ENCODE data around the gene GRK5.
A peak's percentile ranks its signal among the peaks of the same experiment; 100 is the strongest.
"Not testable (repeated sequence)": the region's sequence is repeated elsewhere in the genome, so short reads cannot be mapped to it uniquely, and the experiment has no call there.

The GRK5 gene

GRCh38 chr10:119272338-119272734, 65.0 kb downstream of the GRK5 start:
- not testable (repeated sequence) for H2BK120ac ChIP-seq (ENCODE audit: low read depth, low read length); H3K4me2 ChIP-seq (ENCODE audit: low read length, poor library complexity, severe bottlenecking); H3K18ac ChIP-seq (ENCODE audit: low read depth in 1 of 2, low read length in 2 of 2); H2BK15ac ChIP-seq (ENCODE audit: low read depth, poor library complexity, severe bottlenecking); H4K8ac ChIP-seq (ENCODE audit: low read length); H3K4me3 ChIP-seq (ENCODE audit: insufficient read depth in 1 of 2, low read depth in 1 of 2, low read length in 2 of 2); H3K27me3 ChIP-seq (ENCODE audit: control insufficient read depth in 1 of 2, insufficient read depth in 1 of 2, low read length in 2 of 2); H3K14ac ChIP-seq (ENCODE audit: low read length in 2 of 2); H3K9me3 ChIP-seq (ENCODE audit: control insufficient read depth, low read length); H3K36me3 ChIP-seq (ENCODE audit: control insufficient read depth in 1 of 2, insufficient read depth in 2 of 2, low read depth in 1 of 2, low read length in 2 of 2); H3K4ac ChIP-seq (ENCODE audit: low read depth in 1 of 2, low read length in 2 of 2); H2BK12ac ChIP-seq (ENCODE audit: low read length in 2 of 2); H2BK5ac ChIP-seq (ENCODE audit: low read depth, low read length, poor library complexity, severe bottlenecking); H4K91ac ChIP-seq (ENCODE audit: low read length); H2AFZ ChIP-seq (ENCODE audit: low read depth, low read length); DNase-seq; H2AK5ac ChIP-seq (ENCODE audit: low read length, severe bottlenecking); H3K27ac ChIP-seq (ENCODE audit: low read length, poor library complexity, severe bottlenecking); H3K23ac ChIP-seq (ENCODE audit: low read length in 2 of 2); H3K9ac ChIP-seq (ENCODE audit: low read length)
- H3K79me1 ChIP-seq (replicated peaks; ENCODE audit: low read length, poor library complexity, severe bottlenecking), result peaks cover 30% of the 10 kb centered on the region
- peaks cover 17% of the 10 kb centered on the region for H3K4me1 ChIP-seq (ENCODE audit: control insufficient read depth, insufficient read depth, low read depth, low read length)
- 98% methylated on average over 7 of the region's 7 CpGs for WGBS

GRCh38 chr10:119272736-119273135, 65.4 kb downstream of the GRK5 start:
- Histone ChIP-seq H3K27ac (ENCODE audit: low read length, poor library complexity, severe bottlenecking) (no peak overlapping the region), H3K9ac (ENCODE audit: low read length) (no peak overlapping the region), H4K8ac (ENCODE audit: low read length) (no peak overlapping the region), H2BK15ac (ENCODE audit: low read depth, poor library complexity, severe bottlenecking) (peak overlapping the region; percentile 13), H3K14ac (ENCODE audit: low read length in 2 of 2) (no peak overlapping the region), H2AFZ (ENCODE audit: low read depth, low read length) (no peak overlapping the region), H3K18ac (ENCODE audit: low read depth in 1 of 2, low read length in 2 of 2) (no peak overlapping the region), H2BK5ac (ENCODE audit: low read depth, low read length, poor library complexity, severe bottlenecking) (no peak overlapping the region), H3K36me3 (ENCODE audit: control insufficient read depth in 1 of 2, insufficient read depth in 2 of 2, low read depth in 1 of 2, low read length in 2 of 2) (no peaks in the 10 kb centered on the region), H3K27me3 (ENCODE audit: control insufficient read depth in 1 of 2, insufficient read depth in 1 of 2, low read length in 2 of 2) (no peaks in the 10 kb centered on the region), H2AK5ac (ENCODE audit: low read length, severe bottlenecking) (no peak overlapping the region), H3K4me3 (ENCODE audit: insufficient read depth in 1 of 2, low read depth in 1 of 2, low read length in 2 of 2) (no peak overlapping the region), H3K4ac (ENCODE audit: low read depth in 1 of 2, low read length in 2 of 2) (no peak overlapping the region), H3K9me3 (ENCODE audit: control insufficient read depth, low read length) (no peaks in the 10 kb centered on the region), H3K23ac (ENCODE audit: low read length in 2 of 2) (no peak overlapping the region), H2BK120ac (ENCODE audit: low read depth, low read length) (no peak overlapping the region), H3K4me1 (ENCODE audit: control insufficient read depth, insufficient read depth, low read depth, low read length) (peaks cover 14% of the 10 kb centered on the region), H4K91ac (ENCODE audit: low read length) (peak overlapping the region; percentile 63), H3K79me1 (replicated peaks; ENCODE audit: low read length, poor library complexity, severe bottlenecking) (peaks cover 30% of the 10 kb centered on the region), H2BK12ac (ENCODE audit: low read length in 2 of 2) (peak overlapping the region in 1 of 2 experiments; percentile 2), H3K4me2 (ENCODE audit: low read length, poor library complexity, severe bottlenecking) (no peak overlapping the region)
- WGBS, result 94% methylated on average over 9 of the region's 9 CpGs
- DNase-seq, result no peak

GRCh38 chr10:119273413-119273812, 66.0 kb downstream of the GRK5 start:
- no peak overlapping the region for H2AK5ac ChIP-seq (ENCODE audit: low read length, severe bottlenecking)
- H3K4me1 ChIP-seq (ENCODE audit: control insufficient read depth, insufficient read depth, low read depth, low read length), result peaks cover 12% of the 10 kb centered on the region
- H2BK15ac ChIP-seq (ENCODE audit: low read depth, poor library complexity, severe bottlenecking), result no peak overlapping the region
- H3K4me2 ChIP-seq (ENCODE audit: low read length, poor library complexity, severe bottlenecking), result no peak overlapping the region
- no peak overlapping the region for H3K23ac ChIP-seq (ENCODE audit: low read length in 2 of 2)
- H3K79me1 ChIP-seq (replicated peaks; ENCODE audit: low read length, poor library complexity, severe bottlenecking), result peaks cover 30% of the 10 kb centered on the region
- no peak overlapping the region for H3K27ac ChIP-seq (ENCODE audit: low read length, poor library complexity, severe bottlenecking)
- H2BK120ac ChIP-seq (ENCODE audit: low read depth, low read length), result no peak overlapping the region
- DNase-seq, result no peak
- no peaks in the 10 kb centered on the region for H3K9me3 ChIP-seq (ENCODE audit: control insufficient read depth, low read length)
- no peaks in the 10 kb centered on the region for H3K36me3 ChIP-seq (ENCODE audit: control insufficient read depth in 1 of 2, insufficient read depth in 2 of 2, low read depth in 1 of 2, low read length in 2 of 2)
- H3K18ac ChIP-seq (ENCODE audit: low read depth in 1 of 2, low read length in 2 of 2), result no peak overlapping the region
- H2AFZ ChIP-seq (ENCODE audit: low read depth, low read length), result no peak overlapping the region
- H4K91ac ChIP-seq (ENCODE audit: low read length), result no peak overlapping the region
- H3K9ac ChIP-seq (ENCODE audit: low read length), result no peak overlapping the region
- 100% methylated on average over 4 of the region's 8 CpGs for WGBS
- peak overlapping the region in 1 of 2 experiments; percentile 2 for H2BK12ac ChIP-seq (ENCODE audit: low read length in 2 of 2)
- H2BK5ac ChIP-seq (ENCODE audit: low read depth, low read length, poor library complexity, severe bottlenecking), result no peak overlapping the region
- no peak overlapping the region for H3K4ac ChIP-seq (ENCODE audit: low read depth in 1 of 2, low read length in 2 of 2)
- no peaks in the 10 kb centered on the region for H3K27me3 ChIP-seq (ENCODE audit: control insufficient read depth in 1 of 2, insufficient read depth in 1 of 2, low read length in 2 of 2)
- no peak overlapping the region for H3K14ac ChIP-seq (ENCODE audit: low read length in 2 of 2)
- no peak overlapping the region for H4K8ac ChIP-seq (ENCODE audit: low read length)
- H3K4me3 ChIP-seq (ENCODE audit: insufficient read depth in 1 of 2, low read depth in 1 of 2, low read length in 2 of 2), result no peak overlapping the region

- 94% methylated on average over 4 of the region's 4 CpGs for WGBS
- Histone ChIP-seq H3K4me1 (ENCODE audit: control insufficient read depth, insufficient read depth, low read depth, low read length) (peaks cover 12% of the 10 kb centered on the region), H2BK120ac (ENCODE audit: low read depth, low read length) (no peak overlapping the region), H3K27ac (ENCODE audit: low read length, poor library complexity, severe bottlenecking) (no peak overlapping the region), H4K8ac (ENCODE audit: low read length) (no peak overlapping the region), H3K9me3 (ENCODE audit: control insufficient read depth, low read length) (no peaks in the 10 kb centered on the region), H3K14ac (ENCODE audit: low read length in 2 of 2) (no peak overlapping the region), H2BK15ac (ENCODE audit: low read depth, poor library complexity, severe bottlenecking) (no peak overlapping the region), H3K27me3 (ENCODE audit: control insufficient read depth in 1 of 2, insufficient read depth in 1 of 2, low read length in 2 of 2) (no peaks in the 10 kb centered on the region), H4K91ac (ENCODE audit: low read length) (no peak overlapping the region), H3K36me3 (ENCODE audit: control insufficient read depth in 1 of 2, insufficient read depth in 2 of 2, low read depth in 1 of 2, low read length in 2 of 2) (peaks cover 0 to 3% of the 10 kb centered on the region in 2 experiments), H2BK5ac (ENCODE audit: low read depth, low read length, poor library complexity, severe bottlenecking) (no peak overlapping the region), H3K4me3 (ENCODE audit: insufficient read depth in 1 of 2, low read depth in 1 of 2, low read length in 2 of 2) (peak overlapping the region in 1 of 2 experiments; percentile 53), H2AFZ (ENCODE audit: low read depth, low read length) (no peak overlapping the region), H3K4ac (ENCODE audit: low read depth in 1 of 2, low read length in 2 of 2) (no peak overlapping the region), H2AK5ac (ENCODE audit: low read length, severe bottlenecking) (no peak overlapping the region), H3K18ac (ENCODE audit: low read depth in 1 of 2, low read length in 2 of 2) (no peak overlapping the region), H3K23ac (ENCODE audit: low read length in 2 of 2) (no peak overlapping the region), H3K9ac (ENCODE audit: low read length) (peak overlapping the region; percentile 68), H2BK12ac (ENCODE audit: low read length in 2 of 2) (no peak overlapping the region), H3K4me2 (ENCODE audit: low read length, poor library complexity, severe bottlenecking) (no peak overlapping the region), H3K79me1 (replicated peaks; ENCODE audit: low read length, poor library complexity, severe bottlenecking) (peaks cover 33% of the 10 kb centered on the region)
- DNase-seq, result no peak
Observed at GRCh38 chr10:119274519-119275045, 67.2 kb downstream of the GRK5 start.

Measured in mesenchymal stem cell (in vitro differentiated cells and primary cell).